ENCODE data around the gene HTR3E.
A peak's percentile ranks its signal among the peaks of the same experiment; 100 is the strongest.

The HTR3E gene

DNA sequence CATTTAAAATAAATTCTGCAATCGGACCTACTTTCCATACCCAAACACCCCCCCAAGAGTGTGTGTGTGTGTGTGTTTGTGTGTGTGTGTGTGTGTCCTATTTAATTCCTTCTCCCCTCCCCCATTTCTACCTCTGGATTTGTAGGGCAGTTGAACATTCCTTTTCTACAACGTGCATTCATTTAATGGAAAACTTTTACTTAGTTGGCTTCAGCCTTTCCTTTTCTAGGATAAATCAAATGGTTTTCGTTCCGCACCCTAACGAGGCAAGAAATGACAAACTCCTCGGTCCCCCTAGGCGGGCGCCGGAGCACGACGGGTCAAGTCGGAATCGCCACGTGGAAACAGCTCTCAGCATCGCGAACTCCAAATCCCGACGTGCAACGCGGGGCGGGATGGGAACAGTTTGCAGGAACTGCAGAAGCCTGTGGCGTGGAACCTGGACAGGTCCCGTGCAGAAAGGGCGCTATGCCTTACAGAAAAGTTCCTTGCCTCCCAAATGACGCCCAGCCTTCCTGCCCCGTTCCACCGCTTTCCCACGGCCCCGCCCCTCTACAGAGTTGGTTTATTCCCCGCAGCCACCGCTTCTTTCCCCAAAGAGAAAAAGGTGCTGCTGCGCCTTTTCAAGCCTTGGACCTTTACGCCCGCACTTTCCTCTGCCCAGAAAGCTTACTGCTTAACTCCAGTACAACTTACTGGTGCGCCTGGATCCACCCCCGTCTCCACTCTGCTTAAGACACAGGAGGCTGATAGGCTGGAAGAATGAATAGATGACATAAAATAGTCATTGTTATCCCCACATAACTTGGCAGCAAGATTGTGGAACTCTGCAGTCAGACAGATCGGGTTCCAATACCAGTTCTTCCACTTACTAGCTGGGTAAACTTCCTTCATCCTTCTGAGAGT is 37.2 kb downstream of the HTR3E start:
- Histone ChIP-seq H3K4me3 (replicated peaks; ENCODE audit: low read depth, low read length) (peak overlapping the region; percentile 100), H3K36me3 (ENCODE audit: control insufficient read depth, insufficient read depth, low read length) (no peaks in the 10 kb centered on the region), H3K27me3 (replicated peaks; ENCODE audit: control insufficient read depth, insufficient read depth, low read length) (no peaks in the 10 kb centered on the region)
- DNase-seq (ENCODE audit: extremely low read depth, insufficient read length) = peak; percentile 73
- TF ChIP-seq, protein P1, sequence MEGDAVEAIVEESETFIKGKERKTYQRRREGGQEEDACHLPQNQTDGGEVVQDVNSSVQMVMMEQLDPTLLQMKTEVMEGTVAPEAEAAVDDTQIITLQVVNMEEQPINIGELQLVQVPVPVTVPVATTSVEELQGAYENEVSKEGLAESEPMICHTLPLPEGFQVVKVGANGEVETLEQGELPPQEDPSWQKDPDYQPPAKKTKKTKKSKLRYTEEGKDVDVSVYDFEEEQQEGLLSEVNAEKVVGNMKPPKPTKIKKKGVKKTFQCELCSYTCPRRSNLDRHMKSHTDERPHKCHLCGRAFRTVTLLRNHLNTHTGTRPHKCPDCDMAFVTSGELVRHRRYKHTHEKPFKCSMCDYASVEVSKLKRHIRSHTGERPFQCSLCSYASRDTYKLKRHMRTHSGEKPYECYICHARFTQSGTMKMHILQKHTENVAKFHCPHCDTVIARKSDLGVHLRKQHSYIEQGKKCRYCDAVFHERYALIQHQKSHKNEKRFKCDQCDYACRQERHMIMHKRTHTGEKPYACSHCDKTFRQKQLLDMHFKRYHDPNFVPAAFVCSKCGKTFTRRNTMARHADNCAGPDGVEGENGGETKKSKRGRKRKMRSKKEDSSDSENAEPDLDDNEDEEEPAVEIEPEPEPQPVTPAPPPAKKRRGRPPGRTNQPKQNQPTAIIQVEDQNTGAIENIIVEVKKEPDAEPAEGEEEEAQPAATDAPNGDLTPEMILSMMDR (IDR thresholded peaks at IDR 0.05; ENCODE audit: insufficient read depth, low read length, poor library complexity, severe bottlenecking) = no peak

DNA sequence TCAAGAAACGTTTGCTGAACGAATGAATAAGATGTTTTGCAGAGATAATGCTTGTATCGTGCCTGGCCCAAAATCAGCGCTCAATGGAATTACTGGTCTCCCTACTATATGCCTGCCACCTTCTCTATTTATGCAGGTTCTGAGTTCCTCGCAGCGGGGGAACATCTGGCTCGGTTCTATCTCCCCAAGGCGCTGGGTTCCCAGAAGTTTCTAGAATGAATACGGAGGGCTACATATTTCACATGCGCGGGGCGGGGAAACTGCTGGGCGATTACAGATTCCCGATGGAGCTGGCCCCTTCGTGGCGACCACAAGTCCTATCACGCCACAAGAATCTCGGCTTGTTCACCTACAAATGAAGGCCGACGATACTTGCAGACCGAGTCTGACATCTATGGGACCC is 37.9 kb downstream of the HTR3E start:
- Histone ChIP-seq H3K4me3 (replicated peaks; ENCODE audit: low read depth, low read length) (peak overlapping the region; percentile 100), H3K27me3 (replicated peaks; ENCODE audit: control insufficient read depth, insufficient read depth, low read length) (no peaks in the 10 kb centered on the region), H3K36me3 (ENCODE audit: control insufficient read depth, insufficient read depth, low read length) (no peaks in the 10 kb centered on the region)
- no peak for DNase-seq (ENCODE audit: extremely low read depth, insufficient read length)
- TF ChIP-seq, protein P1 (IDR thresholded peaks at IDR 0.05; ENCODE audit: insufficient read depth, low read length, poor library complexity, severe bottlenecking) = no peak

DNA sequence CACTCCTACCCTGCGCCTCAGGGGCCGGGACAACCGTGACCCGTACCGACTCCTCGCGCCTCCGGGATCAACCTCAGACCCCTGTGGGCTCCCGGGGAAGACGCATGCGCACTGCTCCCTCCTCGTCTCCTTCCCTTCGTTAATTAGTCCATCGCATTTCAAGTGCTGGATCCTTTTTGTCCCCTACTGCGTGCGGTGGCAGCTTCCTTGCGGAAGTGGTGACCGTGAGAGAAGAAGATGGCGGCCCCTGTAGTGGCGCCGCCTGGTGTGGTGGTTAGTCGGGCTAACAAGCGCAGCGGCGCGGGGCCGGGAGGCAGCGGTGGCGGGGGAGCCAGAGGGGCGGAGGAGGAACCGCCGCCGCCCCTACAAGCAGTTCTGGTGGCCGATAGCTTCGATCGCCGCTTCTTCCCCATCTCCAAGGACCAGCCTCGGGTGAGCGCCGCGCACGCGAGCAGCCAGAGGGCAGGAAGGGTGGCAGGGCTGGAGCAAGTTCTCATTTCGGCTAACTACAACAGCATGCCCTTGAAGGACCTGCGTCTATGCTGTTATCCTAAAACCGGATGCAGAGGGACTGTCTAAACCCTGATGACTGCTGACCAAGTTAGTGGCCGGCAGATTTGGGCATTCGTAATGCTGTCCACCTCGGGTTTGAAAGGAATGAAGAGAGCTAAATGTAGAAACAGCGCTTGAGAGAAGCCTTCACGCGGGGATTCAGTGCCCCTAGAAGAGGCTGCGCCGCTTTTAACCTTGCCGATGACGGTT is 38.5 kb downstream of the HTR3E start, which contains the start of gene EIF2B5:
TSS of gene EIF2B5 (plus strand) at position 210 of the 762 bp plus-strand sequence. CDS start at position 238, 28 bp downstream.
- H3K4me3 ChIP-seq (replicated peaks; ENCODE audit: low read depth, low read length) = peak within 1 kb of the TSS; percentile 100
- H3K36me3 ChIP-seq (ENCODE audit: control insufficient read depth, insufficient read depth, low read length) = peaks cover 3% of the 10 kb centered on the region; the same call in 1 of the 2 replicates
- TF ChIP-seq, protein P1 (IDR thresholded peaks at IDR 0.05; ENCODE audit: insufficient read depth, low read length, poor library complexity, severe bottlenecking) = peak; percentile 46
- peak; percentile 85 for DNase-seq (ENCODE audit: extremely low read depth, insufficient read length)
- no peaks in the 10 kb centered on the region for H3K27me3 ChIP-seq (replicated peaks; ENCODE audit: control insufficient read depth, insufficient read depth, low read length)

DNA sequence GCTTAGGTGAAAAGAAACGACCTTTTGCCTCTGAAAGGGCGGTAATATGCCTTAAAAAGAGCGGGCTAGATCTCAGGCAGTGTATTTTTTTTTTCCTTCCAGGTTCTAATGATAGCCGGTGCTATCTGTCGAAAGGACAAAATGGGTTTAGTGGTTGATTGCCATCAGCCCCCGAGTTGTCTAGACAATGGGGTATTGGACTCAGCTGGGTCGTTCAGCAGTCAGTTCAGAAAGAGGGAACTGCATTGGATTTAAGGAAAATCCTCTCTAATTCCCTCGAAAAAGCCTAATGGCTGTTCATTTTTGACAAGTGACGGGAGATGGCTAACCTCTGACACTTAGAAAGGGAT is 39.0 kb downstream of the HTR3E start:
- no peaks in the 10 kb centered on the region for H3K27me3 ChIP-seq (replicated peaks; ENCODE audit: control insufficient read depth, insufficient read depth, low read length)
- TF ChIP-seq, protein P1 (IDR thresholded peaks at IDR 0.05; ENCODE audit: insufficient read depth, low read length, poor library complexity, severe bottlenecking) = no peak
- H3K36me3 ChIP-seq (ENCODE audit: control insufficient read depth, insufficient read depth, low read length) = peaks cover 7% of the 10 kb centered on the region
- peak overlapping the region; percentile 100 for H3K4me3 ChIP-seq (replicated peaks; ENCODE audit: low read depth, low read length)
- DNase-seq (ENCODE audit: extremely low read depth, insufficient read length) = no peak

DNA sequence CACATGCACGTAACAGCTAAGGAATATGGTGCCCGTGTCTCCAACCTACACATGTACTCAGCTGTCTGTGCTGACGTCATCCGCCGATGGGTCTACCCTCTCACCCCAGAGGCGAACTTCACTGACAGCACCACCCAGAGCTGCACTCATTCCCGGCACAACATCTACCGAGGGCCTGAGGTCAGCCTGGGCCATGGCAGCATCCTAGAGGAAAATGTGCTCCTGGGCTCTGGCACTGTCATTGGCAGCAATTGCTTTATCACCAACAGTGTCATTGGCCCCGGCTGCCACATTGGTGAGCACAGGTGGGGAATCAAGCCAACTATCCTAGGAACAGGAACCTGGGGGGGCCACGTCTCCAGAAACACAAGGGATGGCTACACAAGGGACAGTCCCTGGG is 43.6 kb downstream of the HTR3E start:
- Histone ChIP-seq H3K36me3 (ENCODE audit: control insufficient read depth, insufficient read depth, low read length) (peaks cover 34% of the 10 kb centered on the region), H3K27me3 (replicated peaks; ENCODE audit: control insufficient read depth, insufficient read depth, low read length) (no peaks in the 10 kb centered on the region), H3K4me3 (replicated peaks; ENCODE audit: low read depth, low read length) (no peak overlapping the region)
- TF ChIP-seq, protein P1 (IDR thresholded peaks at IDR 0.05; ENCODE audit: insufficient read depth, low read length, poor library complexity, severe bottlenecking) = no peak
- no peak for DNase-seq (ENCODE audit: extremely low read depth, insufficient read length)
